HG02588 (cell line): Measurements from ENCODE around the gene ODAD2.
"Not testable (repeated sequence)": the region's sequence is repeated elsewhere in the genome, so short reads cannot be mapped to it uniquely, and the experiment has no call there.

ENCODE experiments used
- ATAC-seq: cut with Tn5 transposase; IDR thresholded peaks from one replicate; pipeline ENCODE4 v1.9.1; 2021; ENCODE audit warnings: mild to moderate bottlenecking, moderate library complexity; ENCODE audit not compliant: unreplicated experiment

The ODAD2 gene

GRCh38 chr10:27981744-27982143 lies 17.1 kb downstream of the ODAD2 start:
- ATAC-seq, result no peak

DNA sequence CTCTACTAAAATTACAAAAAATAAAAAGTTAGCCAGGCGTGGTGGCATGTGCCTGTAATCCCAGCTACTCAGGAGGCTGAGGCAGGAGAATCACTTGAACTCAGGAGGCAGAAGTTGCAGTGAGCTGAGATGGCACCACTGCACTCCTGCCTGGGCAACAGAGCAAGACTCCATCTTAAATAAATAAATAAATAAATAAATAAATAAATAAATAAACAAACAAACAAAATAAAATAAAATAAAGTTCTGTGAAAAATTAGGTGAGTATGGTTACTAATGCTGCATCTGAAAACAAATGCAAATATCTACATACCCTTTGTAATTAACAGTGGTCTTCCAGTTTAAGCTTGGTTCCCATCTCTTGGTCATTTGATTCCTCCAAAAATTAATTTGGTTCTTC lies 28.1 kb downstream of the ODAD2 start:
- not testable (repeated sequence) for ATAC-seq

DNA sequence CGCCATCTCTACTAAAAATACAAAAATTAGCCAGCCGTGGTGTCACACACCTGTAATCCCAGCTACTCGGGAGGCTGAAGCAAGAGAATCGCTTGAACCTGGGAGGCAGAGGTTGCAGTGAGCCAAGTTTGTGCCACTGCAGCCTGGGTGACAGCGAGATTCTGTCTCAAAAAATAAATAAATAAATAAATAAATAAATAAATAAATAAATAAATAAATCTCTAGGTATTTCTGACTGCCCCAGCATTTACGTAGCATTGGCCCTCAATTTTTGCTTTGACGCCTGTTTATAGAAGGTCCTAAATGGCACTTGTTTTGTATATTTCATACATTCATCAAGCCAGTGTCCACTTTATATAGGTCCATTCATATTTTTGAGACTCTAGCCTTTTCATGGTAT lies 28.9 kb downstream of the ODAD2 start:
- not testable (repeated sequence) for ATAC-seq

DNA sequence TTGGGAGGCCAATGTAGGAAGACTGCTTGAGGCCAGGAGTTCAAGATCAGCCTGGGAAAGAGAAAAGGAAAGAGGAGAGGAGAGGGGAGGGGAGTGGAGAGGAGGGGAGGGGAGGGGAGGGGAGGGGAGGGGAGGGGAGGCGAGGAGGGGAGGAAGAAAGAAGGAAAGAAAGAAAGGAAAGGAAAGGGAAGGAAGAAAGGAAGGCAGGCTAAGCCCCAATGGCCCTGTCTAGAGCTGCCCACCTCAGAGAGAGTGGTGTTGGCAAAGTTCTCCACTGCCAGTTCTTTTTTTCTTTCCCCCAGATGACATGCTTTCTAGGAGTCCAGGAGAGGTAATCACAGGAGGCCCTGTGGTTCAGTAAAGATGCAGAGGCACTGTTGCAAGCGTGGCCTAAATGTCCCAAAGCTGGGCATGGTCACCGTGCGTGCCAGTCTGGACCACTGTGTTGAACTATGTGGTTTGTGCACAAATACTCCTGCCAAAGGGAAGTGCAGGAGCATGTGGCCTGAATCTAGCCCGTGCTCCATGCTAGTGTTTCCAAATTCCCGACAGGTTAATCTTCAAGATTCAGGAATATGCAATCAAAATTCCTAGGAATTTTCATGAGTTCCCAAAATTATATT lies 39.7 kb downstream of the ODAD2 start:
- ATAC-seq, result no peak

DNA sequence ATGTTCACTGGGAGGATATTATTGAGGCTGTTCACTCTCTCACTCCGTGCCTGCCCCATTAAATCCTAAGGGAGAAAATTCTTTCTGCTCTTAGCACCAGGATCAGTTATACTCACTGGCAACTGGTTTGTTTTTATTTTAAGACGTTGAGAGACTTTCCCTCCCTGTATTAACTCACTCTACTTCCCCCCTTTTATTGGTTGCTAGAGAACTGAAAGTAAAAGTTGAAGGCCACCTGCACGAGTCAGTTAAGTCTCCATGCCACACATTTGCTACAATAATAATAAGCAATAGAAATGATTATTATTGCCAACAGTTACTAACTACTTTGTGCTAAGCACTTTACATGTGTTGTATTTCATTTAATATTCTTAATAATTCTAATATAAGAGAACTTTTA lies 40.5 kb downstream of the ODAD2 start:
- ATAC-seq, result peak; percentile 73

- ATAC-seq, result no peak
These were observed 48.7 kb downstream of the ODAD2 start for GRCh38 chr10:27950242-27950564.

GRCh38 chr10:27949528-27950241 lies 49.2 kb downstream of the ODAD2 start:
- no peak for ATAC-seq

DNA sequence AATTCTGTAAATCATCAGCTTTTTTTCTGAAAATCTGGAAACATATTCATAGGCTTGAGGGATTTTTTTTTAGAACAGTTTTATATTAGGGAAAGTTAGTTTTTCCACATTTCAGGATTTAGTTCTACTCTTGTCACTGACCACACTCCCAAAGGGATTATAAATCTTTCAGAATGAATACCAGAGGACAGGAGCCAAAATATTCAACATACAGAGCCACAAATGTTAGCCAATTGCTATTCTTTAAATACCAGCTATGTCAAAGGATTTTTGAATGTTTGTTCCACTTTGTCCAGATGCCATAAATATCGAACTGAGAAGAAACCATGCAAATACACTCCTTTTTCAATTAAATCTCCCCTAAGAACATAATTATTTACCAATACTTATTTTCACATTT lies 50.7 kb downstream of the ODAD2 start:
- no peak for ATAC-seq

GRCh38 chr10:27947540-27947939 lies 51.3 kb downstream of the ODAD2 start:
- ATAC-seq, result no peak

GRCh38 chr10:27944005-27944404 lies 54.9 kb downstream of the ODAD2 start:
- no peak for ATAC-seq

DNA sequence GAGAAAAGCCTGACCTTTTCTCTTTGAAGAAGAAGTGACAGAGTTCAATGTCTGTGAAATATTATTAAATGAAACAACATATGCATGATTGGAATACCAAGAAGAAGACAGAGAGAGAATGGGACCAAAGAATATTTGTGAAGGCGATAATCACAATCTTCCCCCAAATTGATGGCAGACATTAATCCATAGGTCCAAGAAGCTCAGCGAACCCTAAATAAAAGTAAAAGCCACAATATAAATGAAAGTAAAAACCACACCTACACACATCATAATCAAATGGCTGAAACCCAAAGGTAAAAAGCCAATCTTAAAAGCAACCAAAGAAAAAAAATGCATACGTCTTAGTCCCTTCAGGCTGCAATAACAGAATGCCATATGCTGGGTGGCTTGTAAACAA lies 84.0 kb downstream of the ODAD2 start:
- no peak for ATAC-seq

DNA sequence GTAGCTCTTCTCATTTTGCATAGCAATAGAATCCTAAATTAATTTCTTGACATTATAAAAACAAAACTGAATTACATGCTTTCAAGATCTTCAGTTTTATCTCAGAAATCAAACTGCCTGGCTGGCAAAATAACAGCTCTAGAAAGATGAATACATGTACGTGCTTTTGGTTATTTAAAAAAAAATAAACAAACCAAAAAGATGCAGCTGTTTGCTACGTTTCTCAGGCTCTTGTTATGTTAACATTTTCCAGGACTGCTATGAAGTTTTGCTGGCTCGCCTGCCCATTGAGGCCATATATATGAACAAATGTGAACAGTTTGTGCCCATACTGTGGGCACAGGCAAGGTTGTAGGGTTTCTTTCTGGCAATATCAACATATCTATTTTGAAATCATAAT lies 86.6 kb downstream of the ODAD2 start:
- ATAC-seq, result no peak

DNA sequence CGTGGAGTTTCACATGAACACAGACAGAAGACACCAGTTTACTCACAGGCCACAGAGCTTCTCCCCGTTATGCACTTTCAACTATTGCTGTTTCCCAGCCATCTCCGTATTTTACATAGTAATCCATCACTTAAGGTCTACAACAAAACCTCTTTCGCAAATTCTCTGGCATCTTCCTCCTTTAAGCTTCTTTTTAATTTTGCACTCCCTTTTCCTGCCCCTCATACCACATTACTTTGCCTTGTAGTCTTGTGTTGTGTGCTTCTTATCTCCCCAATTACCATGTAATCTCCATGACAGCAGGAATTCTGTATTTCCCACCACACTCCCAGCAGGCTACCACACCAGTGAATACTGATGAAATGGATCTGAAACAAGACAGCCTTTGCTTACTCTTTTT lies 87.3 kb downstream of the ODAD2 start:
- ATAC-seq, result no peak

- ATAC-seq, result no peak
These were observed 87.9 kb downstream of the ODAD2 start for GRCh38 chr10:27911011-27911410.

GRCh38 chr10:27908231-27908630 lies 90.6 kb downstream of the ODAD2 start:
- no peak for ATAC-seq

DNA sequence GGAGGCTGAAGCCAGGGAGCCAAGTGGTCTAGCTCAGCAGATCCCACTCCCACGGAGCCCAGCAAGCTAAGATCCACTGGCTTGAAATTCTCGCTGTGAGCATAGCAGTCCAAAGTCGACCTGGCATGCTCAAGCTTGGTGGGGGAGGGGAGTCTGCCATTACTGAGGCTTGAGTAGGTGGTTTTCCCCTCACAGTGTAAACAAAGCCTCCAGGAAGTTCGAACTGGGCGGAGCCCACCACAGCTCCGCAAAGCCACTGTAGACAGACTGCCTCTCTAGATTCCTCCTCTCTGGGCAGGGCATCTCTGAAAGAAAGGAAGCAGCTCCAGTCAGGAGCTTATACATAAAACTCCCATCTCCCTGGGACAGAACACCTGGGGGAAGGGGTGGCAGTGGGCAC lies 99.4 kb downstream of the ODAD2 start:
- not testable (repeated sequence) for ATAC-seq

DNA sequence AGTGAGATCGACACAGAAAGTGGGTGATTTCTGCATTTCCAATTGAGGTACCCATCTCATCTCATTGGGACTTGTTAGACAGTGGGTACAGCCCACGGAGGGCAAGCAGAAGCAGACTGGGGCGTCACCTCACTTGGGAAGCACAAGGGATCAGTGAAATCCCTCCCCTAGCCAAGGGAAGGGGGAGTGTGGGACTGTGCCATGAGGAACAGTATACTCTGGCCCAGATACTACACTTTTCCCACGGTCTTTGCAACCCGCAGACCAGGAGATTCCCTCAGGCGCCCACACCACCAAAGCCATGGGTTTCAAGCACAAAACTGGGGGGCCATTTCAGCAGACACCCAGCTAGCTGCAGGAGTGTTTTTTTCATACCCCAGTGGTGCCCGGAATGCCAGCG lies 99.8 kb downstream of the ODAD2 start:
- ATAC-seq, result no peak

GRCh38 chr10:27893358-27893954 lies 105.4 kb downstream of the ODAD2 start:
- ATAC-seq, result no peak

DNA sequence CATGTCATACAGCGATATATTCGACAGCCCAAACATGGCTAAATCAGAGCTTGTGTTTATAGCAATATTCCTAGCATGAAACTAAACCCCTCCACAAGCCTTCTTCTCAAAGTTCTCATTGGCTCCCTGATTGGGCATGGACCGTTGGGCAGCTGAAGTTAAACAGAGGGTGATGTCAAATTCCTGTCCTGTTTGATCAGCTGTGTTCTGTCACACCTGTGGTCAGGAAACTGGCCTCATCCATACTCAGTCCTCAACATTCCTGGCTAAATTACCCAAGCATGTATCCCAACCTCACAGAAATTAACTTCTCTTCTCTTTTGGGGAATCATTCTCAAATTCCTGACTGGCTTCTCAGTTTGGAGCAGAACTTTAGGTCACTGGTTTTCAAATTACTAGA lies 107.9 kb downstream of the ODAD2 start:
- ATAC-seq, result no peak

DNA sequence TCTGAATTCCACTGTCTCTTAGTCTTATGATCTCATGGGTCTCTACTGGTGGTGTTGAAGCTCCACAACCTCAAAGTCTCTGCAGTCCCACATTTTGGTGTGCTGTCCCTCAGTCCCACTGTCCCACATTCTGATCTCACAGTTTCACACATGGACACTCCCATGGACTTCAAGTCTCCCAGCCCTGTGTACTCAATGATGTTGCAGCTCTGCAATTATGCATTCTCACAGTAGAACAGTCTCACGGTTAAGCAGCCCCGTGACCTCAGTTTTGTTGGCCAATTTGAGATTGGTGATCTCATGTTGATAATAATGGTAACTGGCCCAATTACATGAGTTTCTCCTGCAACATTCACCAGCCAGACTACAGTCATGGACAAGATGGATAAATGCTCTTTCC lies 109.4 kb downstream of the ODAD2 start:
- ATAC-seq, result no peak

DNA sequence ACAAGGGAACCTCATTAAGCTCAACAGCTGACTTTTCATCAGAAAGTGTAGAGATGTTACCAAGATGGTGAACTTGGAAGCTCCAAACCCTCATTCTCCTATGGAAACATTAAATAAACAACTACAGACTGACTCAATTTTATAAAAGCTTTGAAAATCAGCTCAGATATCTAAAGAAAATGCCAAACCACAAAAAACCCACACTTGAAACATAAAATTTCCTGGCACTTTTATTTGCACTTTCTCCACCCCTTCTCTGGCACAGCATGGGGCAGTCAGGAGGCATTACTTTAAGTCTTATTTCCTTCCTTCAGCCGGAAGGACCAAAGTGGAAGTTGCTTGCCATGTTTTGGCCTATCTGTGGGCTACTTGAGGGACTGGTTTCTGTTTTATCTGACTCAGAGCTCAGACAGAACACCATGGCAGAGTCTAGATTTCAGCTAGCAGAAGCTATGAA lies 114.7 kb downstream of the ODAD2 start:
- no peak for ATAC-seq

DNA sequence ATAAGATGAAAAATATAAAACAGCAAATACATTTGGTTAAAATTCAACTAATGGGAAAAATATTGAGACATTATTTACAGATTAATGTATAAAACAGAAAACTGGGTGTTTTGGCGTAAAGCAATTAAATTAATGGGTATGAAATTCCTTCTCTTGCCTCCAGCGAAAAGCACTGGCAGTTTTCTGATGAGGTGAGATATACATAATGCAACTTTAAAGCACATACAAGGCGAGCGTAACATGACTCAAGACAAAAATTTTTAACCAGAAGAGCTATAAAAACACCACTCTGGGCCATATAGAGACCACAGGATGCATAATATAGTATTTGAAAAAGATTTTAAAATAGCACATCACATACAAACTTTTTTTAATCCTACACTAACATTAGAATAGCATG lies 120.6 kb downstream of the ODAD2 start:
- ATAC-seq, result no peak
